GM18499 (cell line): ENCODE results near the gene UQCRHL.
"Not testable (repeated sequence)": the region's sequence is repeated elsewhere in the genome, so short reads cannot be mapped to it uniquely, and the experiment has no call there.

Experiments used
- ATAC-seq: cut with Tn5 transposase; IDR thresholded peaks from one replicate; pipeline ENCODE4 v1.9.1; 2021; ENCODE audit warnings: moderate number of reproducible peaks; ENCODE audit not compliant: insufficient read depth, unreplicated experiment

UQCRHL gene

DNA sequence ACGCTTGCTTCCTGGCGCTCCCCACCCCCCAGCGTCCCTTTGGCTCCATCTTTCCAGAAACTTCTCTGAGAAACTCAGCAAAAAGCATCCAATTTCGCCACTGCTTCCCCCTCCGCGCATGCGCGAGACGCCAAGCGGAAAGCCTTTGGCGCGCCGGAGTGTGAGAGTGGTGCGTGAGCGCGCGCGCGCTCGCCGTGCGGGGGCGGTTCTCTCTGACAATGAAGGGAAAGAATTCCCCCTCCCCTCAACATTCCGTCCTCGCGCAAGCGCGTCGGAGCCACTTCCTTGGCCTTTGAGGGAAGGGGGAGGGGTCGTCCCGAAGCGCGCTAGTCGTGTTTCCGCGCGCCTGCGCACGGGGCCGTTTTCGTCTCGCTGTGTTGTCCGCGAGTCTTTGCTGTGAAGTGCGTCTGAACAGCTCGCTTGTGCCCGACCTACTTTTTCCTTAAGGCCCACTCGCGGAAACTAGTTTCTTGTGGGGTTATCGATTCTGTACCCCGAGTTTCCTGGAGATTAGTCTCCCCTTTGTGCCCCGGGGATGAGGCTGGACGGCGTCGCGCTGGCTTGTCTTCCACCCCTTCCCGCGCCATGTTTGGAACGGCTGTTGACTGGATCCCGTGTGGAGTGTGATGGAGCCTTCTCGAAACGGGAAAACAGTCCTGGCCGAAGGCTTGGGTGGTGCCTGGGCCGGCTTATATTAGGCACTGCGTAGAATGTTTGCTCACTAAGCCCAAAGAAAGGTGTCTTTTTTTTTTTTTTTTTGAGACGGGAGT is 28.5 kb upstream of the UQCRHL start:
- ATAC-seq, result no peak

DNA sequence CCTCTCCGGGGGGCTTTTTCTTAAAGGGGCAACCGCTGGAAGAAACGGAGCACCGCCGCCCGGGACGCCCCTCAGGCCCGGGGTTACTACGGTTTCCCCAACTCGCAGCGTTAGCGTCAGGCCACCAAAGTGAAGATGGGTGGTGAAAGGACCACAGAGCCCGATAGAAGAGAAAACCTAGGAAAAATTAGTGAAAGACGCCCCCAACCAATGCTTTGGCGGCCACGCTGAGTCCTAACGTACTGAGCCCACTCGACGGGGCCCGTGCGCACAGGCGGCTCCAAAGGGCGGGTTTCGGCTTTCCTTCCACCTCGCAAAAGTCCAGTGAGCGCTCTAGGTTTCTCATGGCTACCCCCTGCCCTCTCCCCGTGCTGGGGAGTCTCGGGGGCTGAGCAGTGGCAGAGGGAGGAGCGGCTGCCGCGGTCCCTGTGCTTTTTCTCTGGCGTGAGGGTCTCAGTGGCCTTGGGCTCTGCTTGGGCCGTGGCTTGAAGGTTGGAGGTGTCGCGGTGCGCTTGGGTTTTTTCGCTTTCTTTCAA is 27.8 kb upstream of the UQCRHL start:
- ATAC-seq, result no peak

DNA sequence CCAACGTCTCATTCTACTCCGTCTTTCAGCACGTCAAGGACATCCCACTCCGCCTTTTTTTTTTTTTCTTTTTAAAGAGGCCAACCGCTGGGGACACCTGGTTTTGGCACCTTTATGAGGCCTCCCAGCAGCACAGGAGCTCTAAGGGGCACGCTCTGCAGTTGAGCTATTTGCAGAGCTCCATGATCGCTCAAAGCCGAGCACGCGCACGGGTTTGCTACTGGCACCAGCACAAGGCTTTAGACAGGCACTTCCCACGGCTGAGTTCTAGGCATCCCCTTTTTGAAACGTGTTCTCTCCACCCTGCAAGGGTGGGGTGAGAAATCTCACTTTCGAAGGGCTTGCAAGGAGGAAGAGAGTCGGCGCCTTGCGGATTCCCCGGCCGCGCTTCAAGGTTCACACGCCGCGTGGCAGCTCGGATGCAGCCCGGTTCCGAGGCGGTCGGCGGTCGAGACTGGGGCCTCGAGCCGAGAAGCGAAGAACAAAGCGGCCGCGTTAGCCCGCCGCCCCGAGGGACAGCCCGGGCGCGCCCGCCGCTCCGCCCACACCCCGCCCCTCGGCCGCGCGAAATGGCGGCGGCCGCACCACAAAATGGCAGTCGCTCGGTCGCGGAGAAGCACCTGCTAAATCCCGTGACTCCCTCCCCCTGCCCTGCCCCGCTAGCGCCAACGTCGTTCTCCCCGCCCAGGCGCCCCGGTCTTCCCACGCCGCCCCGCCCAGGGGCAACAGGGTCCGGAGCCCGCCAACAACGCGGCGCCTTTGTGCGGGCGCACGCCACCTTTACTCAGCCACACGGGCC is 27.2 kb upstream of the UQCRHL start:
- ATAC-seq, result no peak

DNA sequence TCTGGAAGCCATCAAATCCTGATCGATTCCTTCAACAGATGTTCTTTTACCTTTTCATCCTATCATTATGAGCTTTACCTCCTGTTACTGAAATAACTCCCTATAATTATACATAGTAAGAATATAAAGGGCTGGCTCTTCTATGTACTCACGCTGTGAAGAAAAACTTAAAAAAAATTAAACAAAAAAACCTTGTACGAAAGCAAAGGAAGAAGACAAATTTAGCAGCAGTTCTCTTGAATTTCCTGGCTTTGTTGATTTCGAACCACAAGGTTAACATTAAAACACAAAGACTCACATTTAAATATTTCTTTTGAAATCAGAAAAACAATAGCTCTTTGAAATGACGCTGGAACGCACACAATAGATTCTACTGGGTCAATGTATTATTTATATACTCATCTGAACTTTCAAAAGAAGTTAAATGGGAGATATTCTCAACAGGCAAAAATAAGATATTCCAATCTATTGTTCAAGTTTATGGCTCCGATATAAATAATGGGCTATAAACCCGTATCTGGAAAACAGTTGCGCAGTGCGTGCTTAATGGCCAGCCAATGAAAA is 26.5 kb upstream of the UQCRHL start:
- no peak for ATAC-seq

DNA sequence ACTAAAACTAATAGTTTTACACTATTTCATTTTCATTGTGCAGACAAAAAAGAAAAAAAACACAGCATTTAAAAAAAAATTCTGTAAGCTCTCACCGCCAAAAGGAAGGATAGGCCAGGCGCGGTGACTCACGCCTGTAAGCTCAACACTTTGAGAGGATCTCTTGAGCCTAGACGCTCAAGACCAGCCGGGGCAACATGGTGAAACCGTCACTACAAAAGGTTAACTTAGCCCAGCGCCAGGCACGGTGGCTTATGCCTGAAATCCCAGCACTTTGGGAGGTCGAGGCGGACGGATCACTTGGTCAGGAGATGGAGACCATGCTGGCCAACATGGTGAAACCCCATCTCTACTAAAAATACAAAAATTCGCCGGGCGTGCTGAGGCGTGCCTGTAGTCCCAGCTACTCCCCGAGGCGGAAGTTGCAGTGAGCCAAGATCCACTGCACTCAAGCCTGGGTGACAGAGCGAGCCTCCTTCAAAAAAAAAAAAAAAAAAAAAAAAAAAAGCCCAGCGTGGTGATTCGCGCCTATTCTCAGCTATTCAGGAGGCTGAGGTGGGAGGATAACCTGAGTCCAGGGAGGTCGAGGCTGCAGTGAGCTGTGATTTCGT is 25.7 kb upstream of the UQCRHL start:
- ATAC-seq, result no peak

DNA sequence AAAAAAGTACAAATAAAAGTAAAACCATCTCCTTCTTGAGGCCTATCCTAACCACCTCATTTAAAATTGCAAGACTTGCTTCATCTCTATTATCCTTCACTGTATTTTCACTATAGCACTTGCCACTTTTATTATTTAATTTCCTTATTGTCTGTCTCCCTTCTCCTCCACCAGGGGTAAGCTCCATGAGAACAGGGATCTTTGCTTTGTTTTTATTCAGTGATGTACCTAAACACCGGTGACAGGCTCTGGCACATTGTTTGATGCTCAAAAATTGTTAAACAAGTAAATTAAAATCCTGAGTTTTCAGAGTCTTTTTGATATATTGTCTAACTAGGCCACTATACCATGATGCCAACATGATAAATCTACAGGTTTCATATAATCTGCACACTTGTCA is 22.8 kb upstream of the UQCRHL start:
- ATAC-seq, result no peak

DNA sequence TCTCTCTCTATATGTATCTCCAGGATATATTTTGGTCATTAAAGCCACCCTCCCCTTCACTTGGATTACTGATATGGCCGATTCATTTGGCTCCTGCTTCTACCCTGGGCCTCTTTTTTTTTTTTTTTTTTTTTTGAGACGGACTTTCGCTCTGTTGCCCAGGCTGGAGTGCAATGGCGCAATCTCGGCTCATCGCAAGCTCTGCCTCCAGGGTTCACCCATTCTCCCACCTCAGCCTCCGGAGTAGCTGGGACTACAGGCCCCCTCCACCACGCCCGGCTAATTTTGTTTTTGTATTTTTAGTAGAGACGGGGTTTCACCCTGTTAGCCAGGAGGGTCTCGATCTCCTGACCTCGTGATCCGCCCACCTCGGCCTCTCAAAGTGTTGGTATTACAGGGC is 21.5 kb upstream of the UQCRHL start:
- ATAC-seq, result not testable (repeated sequence)

DNA sequence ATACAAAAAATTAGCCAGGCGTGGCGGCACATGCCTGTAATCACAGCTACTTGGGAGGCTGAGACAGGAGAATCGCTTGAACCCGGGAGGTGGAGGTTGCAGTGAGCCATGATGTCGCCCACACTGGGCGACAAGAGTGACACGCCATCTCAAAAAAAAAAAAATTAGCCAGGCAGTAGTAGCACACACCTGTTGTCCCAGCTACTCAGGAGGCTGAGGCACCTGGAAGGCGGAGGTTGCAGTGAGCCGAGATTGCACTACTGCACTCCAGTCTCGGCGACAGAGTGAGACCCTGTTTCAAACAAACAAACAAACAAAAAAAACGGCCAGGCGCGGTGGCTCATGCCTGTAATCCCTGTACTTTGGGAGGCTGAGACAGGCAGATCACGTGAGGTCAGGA is 20.1 kb upstream of the UQCRHL start:
- not testable (repeated sequence) for ATAC-seq

DNA sequence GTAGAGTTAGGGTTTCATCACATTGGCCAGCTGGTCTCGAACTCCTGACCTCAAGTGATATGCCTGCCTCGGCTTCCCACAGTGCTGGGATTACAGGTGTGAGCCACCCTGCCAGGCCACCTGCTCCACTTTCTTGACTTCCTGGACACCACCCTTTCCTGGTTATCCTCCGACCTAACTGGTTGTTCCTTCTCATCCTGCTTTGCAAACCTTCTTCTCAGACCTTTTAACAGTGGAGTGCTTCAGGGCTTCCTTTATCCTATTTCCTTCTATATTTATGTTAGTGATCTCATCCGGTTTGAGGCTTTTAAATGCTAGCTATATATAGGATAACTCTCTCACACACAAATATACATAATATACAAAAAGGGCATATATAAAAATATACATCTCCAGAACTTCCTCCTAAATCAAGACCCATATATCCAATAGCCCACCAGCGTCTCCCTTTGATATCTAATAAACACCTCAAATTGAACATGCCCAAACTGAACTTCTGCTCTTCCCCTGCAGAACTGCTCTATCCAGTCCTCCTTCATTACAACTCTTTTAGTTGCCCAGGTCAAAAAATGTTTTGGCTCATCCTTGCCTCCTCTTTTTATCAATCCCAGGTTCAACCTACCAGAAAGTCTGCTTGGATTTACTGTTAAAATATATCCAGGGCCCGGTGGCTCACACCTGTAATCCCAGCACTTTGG is 19.5 kb upstream of the UQCRHL start:
- ATAC-seq, result no peak

DNA sequence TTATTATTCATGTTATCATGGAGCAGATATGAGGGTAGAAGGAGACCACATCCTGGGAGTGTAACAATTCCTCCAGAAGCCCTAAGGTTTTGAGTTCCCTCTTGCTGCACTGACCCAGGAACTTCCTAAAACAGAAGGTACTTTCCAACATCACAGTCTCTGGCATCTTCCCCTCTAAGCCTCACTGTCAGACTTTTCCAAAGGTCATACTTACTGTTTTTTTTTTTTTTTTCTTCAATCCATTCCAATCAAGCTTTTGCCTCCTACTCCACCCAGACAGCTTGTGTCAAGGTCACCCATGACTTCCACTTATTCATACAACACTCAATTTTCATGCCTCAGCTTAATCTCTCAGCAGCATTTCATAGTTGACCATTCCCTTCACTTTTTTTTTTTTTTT is 18.4 kb upstream of the UQCRHL start:
- no peak for ATAC-seq

DNA sequence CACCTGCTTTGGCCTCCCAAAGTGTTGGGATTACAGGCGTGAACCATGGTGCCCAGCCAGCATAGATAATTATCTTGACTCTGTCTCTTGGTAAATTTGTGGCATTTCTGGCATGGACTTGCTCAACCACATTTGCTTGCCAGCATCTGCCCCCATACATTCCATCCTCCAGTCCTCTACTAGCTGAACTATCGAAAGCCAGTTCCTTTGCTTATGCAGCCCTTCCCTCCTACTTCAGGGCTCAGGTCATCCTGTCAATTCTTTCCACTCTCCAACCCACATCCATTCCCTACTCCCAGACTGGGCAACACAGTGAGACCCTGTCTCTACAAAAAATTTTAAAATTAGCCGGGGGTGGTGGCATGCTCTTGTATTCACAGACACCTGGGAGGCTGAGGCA is 13.0 kb upstream of the UQCRHL start:
- ATAC-seq, result no peak

DNA sequence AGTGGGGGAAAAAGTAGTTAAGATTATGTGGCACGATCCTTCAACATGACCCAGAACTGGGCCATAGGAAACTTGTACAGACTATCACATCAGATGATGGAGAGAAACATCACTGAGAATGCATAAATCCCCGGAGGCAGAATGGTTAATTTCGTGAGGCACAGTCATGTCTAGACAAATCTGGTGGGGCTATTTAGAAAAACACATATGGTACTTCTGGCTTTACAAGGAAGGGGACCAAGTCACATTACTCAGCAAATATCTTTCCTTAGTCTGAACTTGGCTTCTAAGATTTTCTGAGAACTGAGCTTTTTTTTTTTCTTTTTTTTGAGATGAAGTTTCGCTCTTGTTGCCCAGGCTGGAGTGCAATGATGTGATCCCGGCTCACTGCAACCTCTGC is 9.2 kb upstream of the UQCRHL start:
- ATAC-seq, result no peak

DNA sequence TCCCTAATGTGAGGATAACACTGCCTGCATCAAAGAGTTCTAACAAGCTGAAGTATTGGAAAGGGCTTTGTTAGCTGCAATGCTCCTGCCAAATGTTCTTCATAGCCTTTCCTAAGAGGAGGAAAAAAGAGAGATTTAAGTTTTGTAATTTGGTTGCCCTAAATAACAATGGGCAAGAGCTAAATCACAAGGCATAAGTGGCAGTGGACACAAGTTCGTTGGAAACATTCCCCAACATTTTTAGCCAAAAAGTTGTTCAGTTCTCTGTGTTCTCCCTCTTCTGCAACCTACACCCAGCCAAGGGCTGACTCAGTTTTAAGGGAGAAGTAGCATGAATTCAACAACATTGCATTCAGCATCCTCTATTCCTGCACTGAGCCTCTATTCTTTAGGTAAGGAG is 2.6 kb upstream of the UQCRHL start:
- no peak for ATAC-seq

DNA sequence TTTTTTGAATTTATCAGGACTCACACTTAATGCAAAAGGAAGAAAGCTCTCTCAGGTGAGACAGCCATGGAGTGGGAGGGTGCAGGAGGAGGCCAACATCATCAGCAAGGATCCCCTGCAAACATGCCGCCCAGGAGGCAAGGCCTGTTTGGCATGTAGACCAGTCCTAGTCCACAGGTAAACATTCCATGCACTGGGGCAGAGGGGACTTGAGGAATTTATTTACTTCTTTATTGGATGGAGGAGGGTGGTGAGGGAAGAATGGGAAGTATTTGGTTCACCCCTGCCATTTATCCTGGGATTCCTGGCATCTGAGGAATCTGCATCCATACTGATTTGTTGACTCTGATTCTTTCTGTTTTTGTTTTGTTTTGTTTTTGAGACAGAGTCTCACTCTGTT is 1.5 kb upstream of the UQCRHL start:
- no peak for ATAC-seq

DNA sequence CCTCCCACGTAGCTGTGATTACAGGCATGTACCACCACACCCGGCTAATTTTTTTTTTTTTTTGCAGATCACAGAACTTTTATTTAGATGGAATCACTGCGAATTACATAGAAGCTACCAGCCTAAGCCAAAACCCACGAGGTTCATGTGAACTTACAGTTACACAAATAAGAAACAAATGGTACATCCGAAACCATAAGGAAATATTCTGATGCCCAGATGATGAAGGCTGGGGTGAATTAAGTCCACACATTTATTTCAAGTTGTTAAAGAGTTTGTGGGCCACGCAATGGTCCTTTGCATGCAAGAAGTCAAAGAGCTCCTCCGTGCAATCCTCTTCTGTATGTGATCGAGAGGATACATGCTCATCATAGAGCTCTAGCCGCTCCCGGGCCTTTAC is 328 bp downstream of the UQCRHL start:
- no peak for ATAC-seq

DNA sequence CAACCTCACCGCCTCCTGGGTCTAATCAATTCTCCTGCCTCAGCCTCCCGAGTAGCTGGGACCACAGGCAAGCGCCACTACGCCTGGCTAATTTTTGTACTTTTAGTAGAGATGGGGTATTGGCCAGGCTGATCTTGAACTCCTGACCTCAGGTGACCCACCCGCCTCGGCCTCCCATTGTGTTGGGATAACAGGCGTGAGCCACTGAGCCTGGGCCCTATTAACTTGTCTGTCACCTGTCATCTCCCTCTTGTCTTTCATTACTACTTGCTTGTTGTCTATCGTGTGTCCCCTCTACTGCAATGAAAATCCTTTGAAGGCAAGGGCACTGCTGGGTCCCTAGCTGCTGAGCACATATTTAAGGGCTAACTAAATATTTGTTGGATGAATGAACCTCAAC is 3.4 kb downstream of the UQCRHL start:
- no peak for ATAC-seq

DNA sequence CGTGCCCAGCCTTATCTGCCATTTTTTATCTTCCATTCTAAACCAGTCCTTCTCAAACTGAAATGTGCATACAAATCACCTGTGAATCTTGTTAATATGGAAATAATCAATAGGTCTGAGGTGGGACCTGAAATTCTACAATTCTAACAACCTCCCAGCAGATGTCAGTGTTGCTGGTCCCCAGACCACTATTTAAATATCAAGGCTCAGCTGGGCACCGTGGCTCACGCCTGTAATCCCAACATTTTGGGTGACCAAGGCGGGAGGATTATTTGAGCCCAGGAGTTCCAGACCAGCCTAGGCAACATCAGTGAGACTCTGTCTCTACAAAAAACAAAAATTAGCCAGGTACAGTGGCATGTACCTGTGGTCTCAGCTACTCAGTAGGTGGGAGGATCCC is 4.1 kb downstream of the UQCRHL start:
- no peak for ATAC-seq

DNA sequence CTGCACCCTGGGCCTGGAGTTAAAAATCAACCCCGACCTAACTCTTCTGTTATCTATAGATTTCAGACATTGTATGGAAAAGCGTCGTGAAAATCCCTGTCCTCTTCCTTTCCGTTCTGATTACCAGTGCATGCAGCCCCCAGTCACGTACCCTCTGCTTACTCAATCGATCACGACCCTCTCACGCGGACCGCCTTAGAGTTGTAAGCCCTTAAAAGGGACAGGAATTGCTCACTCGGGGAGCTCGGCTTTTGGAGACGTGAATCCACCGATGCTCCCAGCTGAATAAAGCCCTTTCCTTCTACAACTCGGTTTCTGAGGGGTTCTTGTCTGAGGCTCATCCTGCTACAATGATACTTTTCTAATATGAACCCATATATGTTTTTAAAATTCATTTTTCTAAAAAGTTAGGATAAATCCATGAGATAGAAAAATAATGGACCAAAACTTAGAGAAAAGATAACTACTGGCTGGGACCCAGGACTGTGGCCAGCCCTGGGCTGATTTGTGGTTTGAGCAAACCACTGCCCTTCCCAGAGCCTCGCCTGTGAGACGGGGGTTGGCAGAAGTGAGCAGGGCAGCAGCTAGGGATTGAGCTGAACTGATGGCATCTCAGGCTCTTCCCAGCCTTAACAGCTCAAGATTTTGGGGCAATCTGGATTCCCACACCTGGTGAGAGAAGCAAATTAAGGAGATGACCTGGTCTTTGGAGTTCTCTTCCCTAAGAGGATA is 5.0 kb downstream of the UQCRHL start:
- no peak for ATAC-seq

DNA sequence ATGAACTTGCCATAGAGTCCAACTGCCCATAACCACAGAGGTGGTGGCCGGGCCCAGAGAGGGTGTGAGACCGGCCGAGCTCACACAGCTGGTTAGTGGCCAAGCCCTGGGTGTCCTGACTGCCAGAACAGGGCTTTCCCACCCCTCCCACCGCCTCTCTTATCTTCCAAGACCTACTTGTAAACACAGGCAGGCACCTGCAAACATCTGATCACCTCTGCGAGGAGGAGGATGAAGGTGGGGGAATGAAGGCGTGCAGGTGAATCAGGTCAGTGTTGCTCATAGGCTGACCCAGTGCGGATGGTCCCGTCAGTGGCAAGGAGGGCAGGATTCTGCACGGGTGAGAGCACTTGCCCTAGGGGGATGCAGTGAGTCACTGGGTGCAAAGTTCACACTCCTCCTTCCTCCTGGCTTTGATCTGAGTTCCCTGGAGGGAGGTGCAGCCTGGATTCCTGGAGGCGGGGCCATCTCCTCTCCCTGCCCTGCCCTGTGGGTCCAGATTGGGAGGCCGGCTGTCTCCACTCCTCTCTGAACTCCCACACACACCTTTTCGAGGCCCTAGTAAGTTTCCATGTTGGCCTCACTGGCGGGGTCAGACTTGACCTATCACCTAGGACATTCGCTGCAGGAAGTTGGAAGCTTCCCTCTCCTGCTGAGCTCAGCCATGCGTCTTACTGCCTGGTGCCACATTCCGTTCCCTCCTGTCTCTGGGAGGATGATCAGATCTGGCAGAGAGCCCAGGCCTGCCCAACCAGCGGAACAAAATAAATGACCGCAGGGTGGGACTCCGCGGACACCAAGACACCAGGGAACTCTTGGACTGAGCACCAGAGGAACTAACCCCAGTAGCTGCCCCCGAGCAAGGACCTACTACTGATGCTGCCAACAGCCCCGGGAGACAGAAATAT is 7.3 kb downstream of the UQCRHL start:
- no peak for ATAC-seq
